NCI-H524 treated with DMSO at 0.1 percent for 48 hours (cell line): Measurements from ENCODE around the gene FURIN.
"Not testable (repeated sequence)": the region's sequence is repeated elsewhere in the genome, so short reads cannot be mapped to it uniquely, and the experiment has no call there.

Source experiments
- DNase-seq: peaks from one replicate; lab custom pipeline; 2025; lab: John Stamatoyannopoulos, UW

FURIN gene

DNA sequence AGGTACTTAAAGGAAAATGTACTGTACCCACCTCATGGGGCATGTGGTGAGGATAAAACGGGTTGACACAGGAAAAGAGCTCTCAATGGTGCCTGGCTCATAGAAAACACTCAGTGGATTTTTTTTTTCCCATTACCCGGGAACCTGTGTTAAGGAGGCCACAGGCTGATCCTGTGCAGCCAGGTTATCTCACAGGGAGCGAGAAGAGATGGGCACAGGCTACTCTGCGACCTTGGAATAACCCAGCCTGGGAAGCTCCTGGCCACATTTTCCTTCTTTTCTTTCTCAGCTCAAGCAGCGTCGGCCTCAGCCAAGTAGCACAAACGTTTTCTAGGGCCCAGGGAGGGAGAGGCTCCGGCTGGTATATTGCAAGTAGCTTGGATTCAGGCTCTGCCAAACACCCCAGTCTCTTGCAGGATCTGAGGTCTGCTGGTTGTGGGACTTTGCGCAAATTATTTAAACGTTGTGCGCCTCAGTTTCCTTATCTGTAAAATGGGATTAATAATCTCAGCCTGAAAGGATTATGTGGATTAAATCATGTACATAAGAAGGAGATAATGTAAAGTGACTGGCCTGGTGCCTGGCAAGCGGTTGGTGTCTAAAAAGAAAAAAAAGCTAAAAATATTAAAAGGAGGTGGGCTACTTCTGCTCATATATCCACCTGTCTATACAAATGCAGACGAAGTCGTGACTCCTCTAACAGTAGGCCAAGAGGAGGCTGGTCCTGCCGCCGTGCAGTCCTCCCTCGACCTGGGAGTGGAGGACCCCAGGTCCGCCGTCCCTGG is 2.2 kb downstream of the FURIN start:
- DNase-seq = no peak

GRCh38 chr15:90871139-90871715 is 2.8 kb downstream of the FURIN start:
- DNase-seq = no peak

DNA sequence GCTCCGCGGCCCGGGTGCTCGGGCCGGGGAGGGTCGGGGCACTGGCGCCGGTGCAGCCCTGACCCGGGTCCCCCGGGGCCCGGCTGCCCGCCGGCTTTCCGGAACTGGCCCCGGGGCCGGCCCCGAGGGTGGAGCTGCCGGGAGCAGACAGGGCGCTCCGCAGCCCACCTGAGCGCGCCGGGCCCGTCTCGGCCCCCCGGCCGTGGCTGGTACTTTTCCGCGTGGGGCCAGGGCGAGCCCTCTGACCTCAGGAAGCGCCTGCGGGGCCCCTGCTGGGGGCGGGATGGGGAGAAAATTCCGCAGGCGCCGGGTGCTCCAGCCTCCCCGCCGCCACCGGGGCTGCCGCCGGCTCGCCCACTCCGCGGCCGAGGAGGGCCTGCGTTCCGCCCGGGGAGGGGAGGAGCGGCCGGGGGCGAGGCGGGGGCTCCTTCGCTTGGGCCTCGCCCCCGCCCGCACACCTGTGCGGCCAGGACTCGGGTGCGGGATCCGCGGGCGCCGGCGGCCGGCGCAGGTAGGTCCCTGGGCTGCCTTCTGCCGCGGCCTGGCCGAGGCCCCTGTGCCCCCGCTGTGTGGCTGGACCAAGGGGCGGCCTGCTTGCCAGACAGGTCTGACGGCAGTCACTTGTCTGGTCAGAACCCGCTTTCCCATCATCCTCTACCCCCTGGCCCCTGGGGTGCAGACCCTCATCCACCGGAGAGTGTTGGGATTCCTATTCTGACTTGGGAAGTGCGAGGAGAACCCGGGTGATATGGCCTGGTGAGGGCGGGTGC is 3.5 kb downstream of the FURIN start:
- DNase-seq = no peak

GRCh38 chr15:90872486-90873184 is 4.2 kb downstream of the FURIN start:
- no peak for DNase-seq

DNA sequence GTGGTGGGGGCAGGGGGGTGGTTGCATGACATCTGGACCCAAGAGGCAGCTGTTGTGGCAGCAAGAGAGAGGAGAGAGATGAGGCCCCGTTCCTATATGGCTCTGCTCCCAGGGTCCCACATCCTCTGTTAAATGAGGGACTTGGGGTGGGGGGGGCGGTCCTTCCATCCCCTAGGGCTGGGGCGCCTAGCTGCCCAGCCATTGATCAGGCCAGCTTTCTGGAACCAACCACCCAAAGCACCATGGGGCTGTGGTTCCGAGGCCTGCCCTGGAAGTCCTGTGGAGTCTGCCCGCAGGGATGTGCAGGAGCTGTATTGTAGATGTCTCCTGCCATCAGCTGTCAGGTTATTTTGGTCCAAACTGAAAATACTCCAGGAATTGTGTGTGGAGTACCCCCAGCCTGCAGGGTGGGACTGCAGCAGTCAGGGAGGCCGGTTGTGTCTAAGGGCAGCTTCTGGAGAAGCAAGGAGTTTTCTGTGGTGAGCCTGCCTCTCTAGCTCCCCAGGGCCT is 5.2 kb downstream of the FURIN start:
- DNase-seq = no peak

GRCh38 chr15:90873998-90874605 is 5.7 kb downstream of the FURIN start:
- DNase-seq = no peak

GRCh38 chr15:90874986-90875385 is 6.6 kb downstream of the FURIN start:
- DNase-seq = not testable (repeated sequence)

DNA sequence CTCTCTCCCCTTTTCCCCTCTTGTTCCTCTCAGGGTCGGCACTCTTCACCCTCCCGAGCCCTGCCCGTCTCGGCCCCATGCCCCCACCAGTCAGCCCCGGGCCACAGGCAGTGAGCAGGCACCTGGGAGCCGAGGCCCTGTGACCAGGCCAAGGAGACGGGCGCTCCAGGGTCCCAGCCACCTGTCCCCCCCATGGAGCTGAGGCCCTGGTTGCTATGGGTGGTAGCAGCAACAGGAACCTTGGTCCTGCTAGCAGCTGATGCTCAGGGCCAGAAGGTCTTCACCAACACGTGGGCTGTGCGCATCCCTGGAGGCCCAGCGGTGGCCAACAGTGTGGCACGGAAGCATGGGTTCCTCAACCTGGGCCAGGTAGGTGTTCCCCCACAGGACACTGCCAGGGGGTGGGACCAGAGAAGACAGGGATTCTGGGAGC is 7.2 kb downstream of the FURIN start:
- DNase-seq = no peak

DNA sequence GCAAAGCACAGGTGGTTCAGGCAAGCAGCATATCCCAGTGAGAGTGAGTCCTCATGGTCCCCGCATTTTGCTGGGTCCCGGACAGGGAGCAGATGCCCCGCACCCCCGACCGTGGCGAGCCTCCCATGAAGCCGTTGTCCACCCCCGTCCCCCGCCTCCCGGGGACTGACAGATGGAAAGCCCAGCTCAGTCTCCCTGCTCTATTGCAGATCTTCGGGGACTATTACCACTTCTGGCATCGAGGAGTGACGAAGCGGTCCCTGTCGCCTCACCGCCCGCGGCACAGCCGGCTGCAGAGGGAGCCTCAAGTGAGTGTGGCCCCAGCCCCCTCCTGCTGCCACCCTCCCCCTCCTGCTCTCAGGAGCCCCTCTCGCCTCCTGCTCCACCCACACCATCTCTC is 7.7 kb downstream of the FURIN start:
- no peak for DNase-seq

DNA sequence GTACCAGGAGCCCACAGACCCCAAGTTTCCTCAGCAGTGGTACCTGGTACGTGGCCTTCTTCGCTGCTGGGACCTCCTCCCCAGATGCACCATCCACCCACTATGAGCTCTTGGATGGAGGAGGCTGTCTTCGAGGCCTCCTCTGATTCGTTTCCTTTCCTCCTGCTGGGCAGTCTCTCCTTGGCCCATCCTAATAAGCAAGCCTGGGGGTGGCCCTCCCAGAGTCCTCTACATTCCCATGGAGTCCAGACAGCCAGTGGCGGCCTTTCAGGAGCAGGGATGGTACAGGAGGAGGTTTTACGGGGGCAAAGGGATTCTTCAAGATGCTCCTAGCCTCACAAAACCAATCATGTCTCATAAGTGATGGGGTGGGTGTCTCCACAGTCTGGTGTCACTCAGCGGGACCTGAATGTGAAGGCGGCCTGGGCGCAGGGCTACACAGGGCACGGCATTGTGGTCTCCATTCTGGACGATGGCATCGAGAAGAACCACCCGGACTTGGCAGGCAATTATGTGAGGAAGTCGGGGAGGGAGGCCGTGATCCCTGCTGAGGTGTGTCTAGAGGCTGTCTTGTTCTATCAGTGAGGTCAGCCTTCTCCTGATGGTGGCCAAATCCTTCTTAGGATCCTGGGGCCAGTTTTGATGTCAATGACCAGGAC is 8.3 kb downstream of the FURIN start:
- no peak for DNase-seq

DNA sequence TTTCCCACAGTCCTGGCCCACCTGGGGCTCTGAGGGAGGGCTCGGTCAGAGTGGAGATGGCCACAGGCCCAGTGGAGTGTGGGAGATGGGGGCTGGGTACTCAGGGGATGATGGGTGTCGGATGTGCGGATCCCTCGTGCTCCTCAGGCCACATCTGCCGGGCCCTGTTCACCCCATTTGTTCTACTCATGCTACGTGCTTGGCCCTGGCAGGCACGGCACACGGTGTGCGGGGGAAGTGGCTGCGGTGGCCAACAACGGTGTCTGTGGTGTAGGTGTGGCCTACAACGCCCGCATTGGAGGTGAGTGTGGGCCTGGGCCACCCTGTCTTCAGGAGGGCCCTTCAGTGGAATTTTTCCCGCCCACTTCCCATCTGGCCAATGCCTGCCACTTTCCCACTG is 8.9 kb downstream of the FURIN start:
- no peak for DNase-seq

DNA sequence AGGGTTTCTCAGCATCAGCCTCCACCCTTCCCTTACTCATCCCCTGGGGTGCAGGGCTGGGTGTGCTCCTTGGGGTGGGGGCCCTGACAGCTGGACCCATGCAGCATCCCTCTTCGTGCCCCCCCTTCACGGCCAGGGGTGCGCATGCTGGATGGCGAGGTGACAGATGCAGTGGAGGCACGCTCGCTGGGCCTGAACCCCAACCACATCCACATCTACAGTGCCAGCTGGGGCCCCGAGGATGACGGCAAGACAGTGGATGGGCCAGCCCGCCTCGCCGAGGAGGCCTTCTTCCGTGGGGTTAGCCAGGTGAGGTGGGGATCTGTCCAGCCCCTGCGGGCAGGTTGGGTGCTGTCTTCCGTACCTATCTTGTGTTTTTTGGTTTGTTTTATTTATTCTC is 9.6 kb downstream of the FURIN start:
- DNase-seq = no peak

GRCh38 chr15:90878660-90879059 is 10.3 kb downstream of the FURIN start:
- DNase-seq = no peak

DNA sequence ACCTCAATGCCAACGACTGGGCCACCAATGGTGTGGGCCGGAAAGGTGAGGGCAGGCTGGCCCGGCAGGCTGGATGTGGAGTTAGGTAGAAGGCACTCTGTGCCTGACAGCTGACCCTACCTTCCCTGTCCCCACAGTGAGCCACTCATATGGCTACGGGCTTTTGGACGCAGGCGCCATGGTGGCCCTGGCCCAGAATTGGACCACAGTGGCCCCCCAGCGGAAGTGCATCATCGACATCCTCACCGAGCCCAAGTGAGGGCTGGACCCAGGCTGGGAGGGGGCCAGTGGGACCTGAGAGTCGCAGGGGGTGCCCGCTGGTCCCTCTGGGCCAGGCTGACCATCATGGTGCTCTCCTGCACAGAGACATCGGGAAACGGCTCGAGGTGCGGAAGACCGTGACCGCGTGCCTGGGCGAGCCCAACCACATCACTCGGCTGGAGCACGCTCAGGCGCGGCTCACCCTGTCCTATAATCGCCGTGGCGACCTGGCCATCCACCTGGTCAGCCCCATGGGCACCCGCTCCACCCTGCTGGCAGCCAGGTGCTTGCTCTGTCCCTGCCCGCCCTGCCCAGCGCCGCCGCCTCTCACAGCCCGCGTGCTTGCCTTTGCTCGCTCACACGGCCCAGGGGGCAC is 11.5 kb downstream of the FURIN start:
- no peak for DNase-seq

- no peak for DNase-seq
Observed at GRCh38 chr15:90880381-90881145, 12.2 kb downstream of the FURIN start.

DNA sequence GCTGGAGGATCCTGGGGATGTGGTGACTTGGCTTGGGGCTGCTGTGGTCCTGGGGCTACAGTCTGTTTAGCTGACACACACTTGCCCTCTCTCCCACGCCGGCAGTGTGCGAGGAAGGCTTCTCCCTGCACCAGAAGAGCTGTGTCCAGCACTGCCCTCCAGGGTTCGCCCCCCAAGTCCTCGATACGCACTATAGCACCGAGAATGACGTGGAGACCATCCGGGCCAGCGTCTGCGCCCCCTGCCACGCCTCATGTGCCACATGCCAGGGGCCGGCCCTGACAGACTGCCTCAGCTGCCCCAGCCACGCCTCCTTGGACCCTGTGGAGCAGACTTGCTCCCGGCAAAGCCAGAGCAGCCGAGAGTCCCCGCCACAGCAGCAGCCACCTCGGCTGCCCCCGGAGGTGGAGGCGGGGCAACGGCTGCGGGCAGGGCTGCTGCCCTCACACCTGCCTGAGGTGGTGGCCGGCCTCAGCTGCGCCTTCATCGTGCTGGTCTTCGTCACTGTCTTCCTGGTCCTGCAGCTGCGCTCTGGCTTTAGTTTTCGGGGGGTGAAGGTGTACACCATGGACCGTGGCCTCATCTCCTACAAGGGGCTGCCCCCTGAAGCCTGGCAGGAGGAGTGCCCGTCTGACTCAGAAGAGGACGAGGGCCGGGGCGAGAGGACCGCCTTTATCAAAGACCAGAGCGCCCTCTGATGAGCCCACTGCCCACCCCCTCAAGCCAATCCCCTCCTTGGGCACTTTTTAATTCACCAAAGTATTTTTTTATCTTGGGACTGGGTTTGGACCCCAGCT is 13.0 kb downstream of the FURIN start:
- DNase-seq = no peak

GRCh38 chr15:90881978-90882721 is 13.8 kb downstream of the FURIN start:
- DNase-seq = no peak

GRCh38 chr15:90882781-90883525 is 14.6 kb downstream of the FURIN start:
- no peak for DNase-seq
